Activated CD8-positive, alpha-beta T cell treated with anti-CD3 and anti-CD28 coated beads for 36 hours (primary cell): ENCODE measurements around the gene EIF1AD. TPM values are rescaled to one million over a fixed set of nuclear protein-coding genes. Genes with fewer than 3 reads are reported as not detected.

ENCODE experiments used
- ATAC-seq: fragments of 200-7000 bp; cut with Tn5 transposase; one replicate; pipeline ENCODE4 v1.10.0; 2021; ENCODE audit warnings: mild to moderate bottlenecking, moderate library complexity
- CTCF ChIA-PET: fragments of 350-600 bp; sonication (Branson Sonifier 250); formaldehyde crosslinking; loops from one replicate; lab custom pipeline; 2021; ENCODE audit warnings: antibody characterized with exemption; lab: Charles Lee
- POLR2A ChIA-PET: fragments of 350-600 bp; sonication (Branson Sonifier 250); formaldehyde crosslinking; loops from one replicate; lab custom pipeline; 2021; ENCODE audit warnings: antibody characterized with exemption; lab: Charles Lee
- DNase-seq: peaks from one replicate; pipeline ENCODE4 v3.0.0-alpha.2; 2020
- H3K27ac Mint-ChIP-seq: one replicate; pipeline ENCODE4 v1.8.0; 2021; ENCODE audit warnings: mild to moderate bottlenecking, mixed read lengths
- H3K27me3 Mint-ChIP-seq: one replicate; pipeline ENCODE4 v1.8.0; 2021; ENCODE audit warnings: mixed read lengths
- H3K36me3 Mint-ChIP-seq: one replicate; pipeline ENCODE4 v1.8.0; 2021; ENCODE audit warnings: low read depth, mixed read lengths
- H3K4me1 Mint-ChIP-seq: one replicate; pipeline ENCODE4 v1.8.0; 2021; ENCODE audit warnings: low read depth, mixed read lengths
- H3K4me3 Mint-ChIP-seq: one replicate; pipeline ENCODE4 v1.8.0; 2021; ENCODE audit warnings: mild to moderate bottlenecking, moderate library complexity, mixed read lengths
- H3K9me3 Mint-ChIP-seq: one replicate; pipeline ENCODE4 v1.8.0; 2021; ENCODE audit warnings: mixed read lengths
- intact Hi-C: fragments of 100-400 bp; cut with micrococcal nuclease; formaldehyde crosslinking; loops from one replicate; pipeline ENCODE4 v1.10.0; 2022
- total RNA-seq, 2 experiments: library from RNA; stranded (reverse); gene quantifications; one replicate each; pipeline ENCODE4 v1.2.3, GENCODE V29; 2021
- TF ChIP-seq, protein P1 (sequence below): fragments of 200-600 bp; IDR thresholded peaks from one replicate; pipeline ENCODE4 v1.8.0; 2022; ENCODE audit warnings: antibody characterized with exemption, mild to moderate bottlenecking

EIF1AD gene
- total RNA-seq, 2 experiments from 2014 or later, result 44.4 to 45.6 TPM

DNA sequence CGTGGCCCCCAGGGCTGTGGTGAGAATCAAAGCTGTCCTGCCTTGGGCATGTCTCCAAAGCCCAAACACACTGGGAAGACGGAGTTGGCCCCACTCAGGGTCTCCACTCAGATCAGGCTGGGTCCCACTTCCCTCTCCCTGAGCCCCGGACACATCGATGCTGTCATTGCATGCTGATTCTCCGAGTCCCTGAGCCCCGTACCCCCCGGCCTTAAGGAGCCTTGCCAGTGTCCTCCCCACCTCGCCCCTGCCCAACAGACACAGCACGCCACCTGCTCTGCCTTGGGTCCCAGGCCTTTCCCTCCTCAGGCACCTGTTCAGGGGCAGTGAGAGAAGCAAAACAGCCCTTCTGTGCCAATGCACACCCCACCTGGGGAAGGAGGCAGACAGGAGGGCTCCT lies 14.6 kb downstream of the EIF1AD start:
- CTCF ChIA-PET, result interaction anchor here (1.2 to 1.9 kb wide), 4 partner anchors 55 to 164 kb away, joined by 3 to 30 read pairs (median 15); partner anchors contain the start of genes CCDC85B and FIBP
- POLR2A ChIA-PET, result interaction anchor here (1.4 kb wide), 1 partner anchor 96 kb away, joined by 4 read pairs; no protein-coding TSS in a partner anchor
- H3K4me3 Mint-ChIP-seq, result no peak overlapping the region
- H3K36me3 Mint-ChIP-seq, result peaks cover 12% of the 10 kb centered on the region
- H3K9me3 Mint-ChIP-seq, result no peaks in the 10 kb centered on the region
- H3K27ac Mint-ChIP-seq, result no peak overlapping the region
- H3K4me1 Mint-ChIP-seq, result peaks cover 5% of the 10 kb centered on the region
- DNase-seq (no peak), ATAC-seq (no peak)
- TF ChIP-seq, protein P1, sequence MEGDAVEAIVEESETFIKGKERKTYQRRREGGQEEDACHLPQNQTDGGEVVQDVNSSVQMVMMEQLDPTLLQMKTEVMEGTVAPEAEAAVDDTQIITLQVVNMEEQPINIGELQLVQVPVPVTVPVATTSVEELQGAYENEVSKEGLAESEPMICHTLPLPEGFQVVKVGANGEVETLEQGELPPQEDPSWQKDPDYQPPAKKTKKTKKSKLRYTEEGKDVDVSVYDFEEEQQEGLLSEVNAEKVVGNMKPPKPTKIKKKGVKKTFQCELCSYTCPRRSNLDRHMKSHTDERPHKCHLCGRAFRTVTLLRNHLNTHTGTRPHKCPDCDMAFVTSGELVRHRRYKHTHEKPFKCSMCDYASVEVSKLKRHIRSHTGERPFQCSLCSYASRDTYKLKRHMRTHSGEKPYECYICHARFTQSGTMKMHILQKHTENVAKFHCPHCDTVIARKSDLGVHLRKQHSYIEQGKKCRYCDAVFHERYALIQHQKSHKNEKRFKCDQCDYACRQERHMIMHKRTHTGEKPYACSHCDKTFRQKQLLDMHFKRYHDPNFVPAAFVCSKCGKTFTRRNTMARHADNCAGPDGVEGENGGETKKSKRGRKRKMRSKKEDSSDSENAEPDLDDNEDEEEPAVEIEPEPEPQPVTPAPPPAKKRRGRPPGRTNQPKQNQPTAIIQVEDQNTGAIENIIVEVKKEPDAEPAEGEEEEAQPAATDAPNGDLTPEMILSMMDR, result no peak
- no peaks in the 10 kb centered on the region for H3K27me3 Mint-ChIP-seq
- intact Hi-C loops, result loop anchor here (5.0 kb wide), 1 partner anchor 100 kb away; the partner anchor contains the start of gene FIBP

DNA sequence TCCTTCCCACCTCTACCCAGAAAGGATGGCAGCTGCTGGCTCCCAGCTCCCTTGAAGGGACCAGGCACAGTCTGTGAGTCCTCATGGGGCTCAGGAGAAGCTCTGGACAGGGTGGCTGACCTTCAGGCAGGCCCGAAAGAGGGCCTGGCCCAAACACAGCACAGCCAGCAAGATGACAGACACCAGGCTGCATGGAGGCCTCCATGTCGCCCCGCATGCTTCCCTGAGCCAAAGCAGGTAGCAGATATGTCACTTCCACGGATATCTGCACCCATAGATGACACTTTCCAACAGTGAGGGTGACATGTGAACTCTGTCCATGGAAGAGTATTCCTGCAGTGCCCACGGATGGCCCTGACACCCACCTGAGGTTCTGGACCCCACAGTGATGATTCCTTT lies 18.4 kb downstream of the EIF1AD start:
- DNase-seq, result no peak
- Mint-ChIP-seq H3K9me3 (no peaks in the 10 kb centered on the region), H3K27ac (no peak overlapping the region), H3K36me3 (peaks cover 6% of the 10 kb centered on the region), H3K27me3 (no peaks in the 10 kb centered on the region), H3K4me3 (no peak overlapping the region), H3K4me1 (no peaks in the 10 kb centered on the region)
- ATAC-seq, result no peak
- intact Hi-C loops, result no loop called here
- ChIA-PET CTCF (no interaction called here), POLR2A (interaction anchor here (1.2 kb wide), 1 partner anchor 81 kb away, joined by 3 read pairs; no protein-coding TSS in a partner anchor)
- TF ChIP-seq, protein P1, result no peak

DNA sequence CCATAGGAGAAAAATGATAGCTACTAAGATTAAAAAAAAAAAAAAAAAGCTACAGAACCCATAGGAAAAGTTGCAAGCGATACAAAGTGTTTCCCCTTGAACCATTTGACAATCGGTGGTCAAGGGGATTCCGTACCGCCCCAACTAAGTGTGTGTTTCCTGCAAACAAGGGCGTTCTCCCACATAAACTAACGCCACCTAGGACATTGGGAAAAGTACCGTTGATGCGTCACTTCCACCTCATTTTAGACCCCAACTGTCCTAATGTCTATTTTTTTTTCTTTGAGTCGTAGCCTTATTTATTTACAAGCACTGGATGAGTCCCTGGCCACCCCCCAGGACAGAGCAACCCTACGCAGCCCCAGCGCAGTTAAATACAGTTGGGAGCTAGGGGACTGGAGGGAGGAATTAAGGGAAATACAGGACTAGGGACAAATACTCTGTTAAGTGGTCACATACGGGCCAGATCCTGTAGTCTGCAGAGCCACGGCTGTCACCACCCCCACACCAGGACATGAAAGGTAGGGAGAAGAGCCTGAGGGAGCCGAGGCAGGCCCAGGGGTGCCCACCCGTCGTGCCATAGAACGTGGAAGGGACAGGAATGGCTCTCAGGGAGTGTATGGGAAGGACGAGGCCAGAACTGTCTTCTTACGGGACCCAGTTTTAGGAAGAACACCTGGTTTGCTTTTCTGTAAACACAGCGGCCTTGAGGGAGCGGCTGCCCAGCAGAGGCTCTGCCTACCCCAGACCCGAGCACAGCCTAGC lies 19.0 kb downstream of the EIF1AD start:
- Mint-ChIP-seq H3K36me3 (peaks cover 6% of the 10 kb centered on the region), H3K4me3 (no peak overlapping the region), H3K27me3 (no peaks in the 10 kb centered on the region), H3K9me3 (no peaks in the 10 kb centered on the region), H3K27ac (no peak overlapping the region), H3K4me1 (no peaks in the 10 kb centered on the region)
- DNase-seq, result no peak
- intact Hi-C loops, result no loop called here
- ChIA-PET POLR2A (interaction anchor here (1.2 kb wide), 1 partner anchor 81 kb away, joined by 3 read pairs; no protein-coding TSS in a partner anchor), CTCF (no interaction called here)
- TF ChIP-seq, protein P1, result no peak
- ATAC-seq, result no peak

DNA sequence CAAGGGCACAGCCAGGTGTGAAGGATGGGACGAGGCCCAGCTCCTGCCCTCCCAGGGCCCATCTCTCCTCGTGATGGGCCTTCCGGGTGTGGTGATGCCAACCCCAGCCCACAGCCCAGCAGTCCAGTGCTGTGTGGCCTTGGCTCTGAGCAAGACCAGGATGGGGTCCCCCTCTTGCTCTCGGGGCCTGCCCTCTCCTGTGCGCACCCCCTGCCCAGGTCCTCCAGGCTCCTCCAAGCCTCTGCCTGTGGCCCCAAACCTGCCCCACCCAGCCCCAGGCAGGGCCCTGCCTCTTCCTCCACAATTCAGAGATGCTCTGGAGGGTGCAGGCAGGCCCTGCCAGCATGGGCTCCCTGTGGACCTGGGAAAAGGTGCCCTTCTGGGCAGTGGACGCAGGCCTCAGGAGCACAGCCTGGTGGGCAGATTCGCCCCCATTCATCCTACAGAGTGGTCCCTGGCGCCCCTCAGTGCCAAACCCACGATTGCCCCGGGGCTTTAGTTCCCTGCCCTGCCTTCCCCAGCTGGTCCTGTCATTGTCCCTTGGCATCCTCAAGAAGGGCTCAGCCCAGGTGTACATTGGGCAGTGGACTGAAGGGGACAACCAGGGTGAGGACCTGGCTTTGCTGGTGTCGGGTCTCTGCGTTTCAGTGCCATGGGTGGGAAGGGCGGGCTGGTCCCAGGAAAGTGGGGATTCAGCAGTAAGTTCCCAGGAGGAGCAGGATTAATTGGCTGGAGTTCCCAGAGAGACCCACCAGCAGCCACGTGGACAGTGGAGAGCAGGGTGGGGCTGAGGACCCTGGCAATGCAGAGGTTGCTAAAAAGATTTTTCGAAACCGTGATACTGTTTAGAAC lies 19.8 kb downstream of the EIF1AD start:
- no peak overlapping the region for H3K4me3 Mint-ChIP-seq
- intact Hi-C loops, result no loop called here
- no peaks in the 10 kb centered on the region for H3K27me3 Mint-ChIP-seq
- ATAC-seq (no peak), DNase-seq (no peak)
- H3K27ac Mint-ChIP-seq, result no peak overlapping the region
- ChIA-PET CTCF (no interaction called here), POLR2A (interaction anchor here (1.0 to 1.3 kb wide), 3 partner anchors 10 to 121 kb away, joined by 3 read pairs; no protein-coding TSS in a partner anchor)
- no peaks in the 10 kb centered on the region for H3K4me1 Mint-ChIP-seq
- no peaks in the 10 kb centered on the region for H3K9me3 Mint-ChIP-seq
- H3K36me3 Mint-ChIP-seq, result peaks cover 9% of the 10 kb centered on the region
- TF ChIP-seq, protein P1, result no peak
